Naive thymus-derived CD4-positive, alpha-beta T cell (primary cell): ENCODE data around the gene MEGF11. TPM values are rescaled to one million over a fixed set of nuclear protein-coding genes. Genes with fewer than 3 reads are reported as not detected.

ENCODE experiments used
- ATAC-seq: fragments of 150-1000 bp; cut with Tn5 transposase; 2 replicates; pipeline ENCODE4 v1.10.0; 2021; ENCODE audit warnings: mild to moderate bottlenecking, moderate library complexity
- CTCF ChIA-PET: fragments of 350-600 bp; sonication (Branson Sonifier 250); formaldehyde crosslinking; loops from one replicate; lab custom pipeline; 2021; ENCODE audit warnings: antibody characterized with exemption; lab: Charles Lee
- POLR2A ChIA-PET: fragments of 350-600 bp; sonication (Branson Sonifier 250); formaldehyde crosslinking; loops from one replicate; lab custom pipeline; 2021; ENCODE audit warnings: antibody characterized with exemption, inconsistent platforms; lab: Charles Lee
- DNase-seq, 9 donors: peaks; one replicate each; pipeline versions ENCODE4 v3.0.0 to v3.0.0-alpha.2; 2020 to 2022; ENCODE audit warnings: mixed read lengths in 1 of 9
- H3K27ac ChIP-seq: one replicate; pipeline ENCODE4 v1.7.0; 2013; ENCODE audit warnings: mild to moderate bottlenecking, low read depth, low read length, moderate library complexity
- H3K27me3 ChIP-seq, 2 donors: one replicate each; pipeline ENCODE4 v1.7.0; 2013; ENCODE audit warnings: low read length in 2 of 2, mild to moderate bottlenecking in 2 of 2, moderate library complexity in 2 of 2; ENCODE audit not compliant: control insufficient read depth in 2 of 2, insufficient read depth in 2 of 2
- H3K36me3 ChIP-seq, 3 experiments: 1 replicate in 2 of 3; 2 replicates in 1 of 3; pipeline ENCODE4 v1.7.0; 2013; ENCODE audit warnings: low read length in 3 of 3, mild to moderate bottlenecking in 3 of 3, moderate library complexity in 1 of 3; ENCODE audit not compliant: insufficient read depth in 3 of 3, control insufficient read depth in 2 of 3
- H3K4me1 ChIP-seq, 2 donors: one replicate each; pipeline ENCODE4 v1.7.0; 2013; ENCODE audit warnings: low read length in 2 of 2, mild to moderate bottlenecking in 2 of 2, moderate library complexity in 1 of 2; ENCODE audit not compliant: control insufficient read depth in 2 of 2, insufficient read depth in 2 of 2
- H3K4me3 ChIP-seq: 2 replicates; pipeline ENCODE4 v1.7.0; 2013; ENCODE audit warnings: mild to moderate bottlenecking, low read length
- H3K9me3 ChIP-seq, 3 experiments: 1 replicate in 2 of 3; 2 replicates in 1 of 3; pipeline ENCODE4 v1.7.0; 2013; ENCODE audit warnings: low read length in 3 of 3; ENCODE audit not compliant: control insufficient read depth in 2 of 3
- H3K27ac Mint-ChIP-seq, 9 donors: one replicate each; pipeline ENCODE4 v1.8.0; 2020 to 2022; ENCODE audit warnings: mixed read lengths in 9 of 9, mild to moderate bottlenecking in 8 of 9, moderate library complexity in 5 of 9, inconsistent platforms in 2 of 9
- H3K27me3 Mint-ChIP-seq, 5 donors: one replicate each; pipeline ENCODE4 v1.8.0; 2021 to 2022; ENCODE audit warnings: mixed read lengths in 5 of 5, mild to moderate bottlenecking in 1 of 5
- H3K36me3 Mint-ChIP-seq, 5 donors: one replicate each; pipeline ENCODE4 v1.8.0; 2020 to 2022; ENCODE audit warnings: mixed read lengths in 5 of 5, mild to moderate bottlenecking in 3 of 5, inconsistent platforms in 1 of 5
- H3K4me1 Mint-ChIP-seq, 7 donors: one replicate each; pipeline ENCODE4 v1.8.0; 2020 to 2022; ENCODE audit warnings: mixed read lengths in 7 of 7, mild to moderate bottlenecking in 3 of 7, inconsistent platforms in 1 of 7
- H3K4me3 Mint-ChIP-seq, 10 donors: one replicate each; pipeline ENCODE4 v1.8.0; 2020 to 2022; ENCODE audit warnings: mild to moderate bottlenecking in 10 of 10, mixed read lengths in 10 of 10, moderate library complexity in 6 of 10, inconsistent platforms in 2 of 10
- H3K9me3 Mint-ChIP-seq, 11 donors: one replicate each; pipeline ENCODE4 v1.8.0; 2020 to 2022; ENCODE audit warnings: mixed read lengths in 11 of 11, mild to moderate bottlenecking in 4 of 11, inconsistent platforms in 1 of 11, moderate library complexity in 1 of 11
- intact Hi-C, 2 donors: fragments of 100-400 bp; cut with micrococcal nuclease; formaldehyde crosslinking; loops; one replicate each; pipeline ENCODE4 v1.15.1; 2023
- polyA plus RNA-seq, 2 donors: library from polyadenylated mRNA; unstranded; fragments of 300-500 nt; fragmentation: Illumina TruSeq; gene quantifications; one replicate each; pipeline ENCODE4 v1.2.3, GENCODE V29; 2021
- total RNA-seq, 6 experiments: library from RNA in 5 of 6; stranded (reverse) in 5 of 6; gene quantifications; 1 replicate in 5 of 6; 2 replicates in 1 of 6; pipeline ENCODE4 v1.2.3 and lab custom pipeline; 2021 to 2026

Gene MEGF11
- total and polyA plus RNA-seq, 7 experiments from 2014 or later: 0.45 TPM; not detected in 6

GRCh38 chr15:65994832-65995231 is 258.7 kb downstream of the MEGF11 start:
- Mint-ChIP-seq H3K4me3 (no peak overlapping the region), H3K9me3 (peaks cover 0 to 2% (median 0%) of the 10 kb centered on the region in 11 donors), H3K27me3 (peaks cover 30 to 49% (median 38%) of the 10 kb centered on the region in 5 donors), H3K27ac (peak overlapping the region in 1 of 9 donors; percentile 74), H3K4me1 (no peaks in the 10 kb centered on the region), H3K36me3 (no peaks in the 10 kb centered on the region)
- DNase-seq (no peak), ATAC-seq (no peak)
- intact Hi-C loops: no loop called here
- Histone ChIP-seq H3K9me3 (no peaks in the 10 kb centered on the region), H3K4me1 (no peaks in the 10 kb centered on the region), H3K27ac (no peak overlapping the region), H3K27me3 (no peaks in the 10 kb centered on the region), H3K4me3 (no peak overlapping the region), H3K36me3 (no peaks in the 10 kb centered on the region)
- ChIA-PET CTCF (no interaction called here), POLR2A (no interaction called here)

GRCh38 chr15:65993762-65994161 is 259.8 kb downstream of the MEGF11 start:
- Mint-ChIP-seq H3K27ac (no peak overlapping the region), H3K4me3 (no peak overlapping the region), H3K4me1 (no peaks in the 10 kb centered on the region), H3K36me3 (no peaks in the 10 kb centered on the region), H3K9me3 (no peaks in the 10 kb centered on the region), H3K27me3 (peaks cover 30 to 47% (median 34%) of the 10 kb centered on the region in 5 donors)
- H3K4me3 ChIP-seq: no peak overlapping the region
- no peaks in the 10 kb centered on the region for H3K36me3 ChIP-seq
- no peak for ATAC-seq
- no peaks in the 10 kb centered on the region for H3K4me1 ChIP-seq
- DNase-seq: no peak
- CTCF ChIA-PET: no interaction called here
- intact Hi-C loops: no loop called here
- H3K9me3 ChIP-seq: no peaks in the 10 kb centered on the region
- H3K27ac ChIP-seq: no peak overlapping the region
- POLR2A ChIA-PET: no interaction called here
- no peaks in the 10 kb centered on the region for H3K27me3 ChIP-seq

- no peaks in the 10 kb centered on the region for H3K27me3 ChIP-seq
- no peaks in the 10 kb centered on the region for H3K9me3 ChIP-seq
- H3K4me1 Mint-ChIP-seq: no peaks in the 10 kb centered on the region
- ATAC-seq (no peak), DNase-seq (no peak)
- no peak overlapping the region for H3K27ac ChIP-seq
- intact Hi-C loops: no loop called here
- H3K27me3 Mint-ChIP-seq: peaks cover 33 to 51% (median 37%) of the 10 kb centered on the region in 5 donors
- H3K4me1 ChIP-seq: no peaks in the 10 kb centered on the region
- H3K36me3 ChIP-seq: no peaks in the 10 kb centered on the region
- no peak overlapping the region for H3K4me3 Mint-ChIP-seq
- CTCF ChIA-PET: no interaction called here
- H3K27ac Mint-ChIP-seq: no peak overlapping the region
- no peaks in the 10 kb centered on the region for H3K9me3 Mint-ChIP-seq
- POLR2A ChIA-PET: no interaction called here
- H3K4me3 ChIP-seq: no peak overlapping the region
- no peaks in the 10 kb centered on the region for H3K36me3 Mint-ChIP-seq
Measured at GRCh38 chr15:65993236-65993635, 260.3 kb downstream of the MEGF11 start.

GRCh38 chr15:65991721-65992483 is 261.6 kb downstream of the MEGF11 start:
- POLR2A ChIA-PET: no interaction called here
- CTCF ChIA-PET: no interaction called here
- Mint-ChIP-seq H3K4me3 (no peak overlapping the region), H3K27ac (no peak overlapping the region), H3K9me3 (no peaks in the 10 kb centered on the region), H3K4me1 (no peaks in the 10 kb centered on the region), H3K27me3 (peaks cover 28 to 49% (median 42%) of the 10 kb centered on the region in 5 donors), H3K36me3 (no peaks in the 10 kb centered on the region)
- Histone ChIP-seq H3K4me3 (no peak overlapping the region), H3K27me3 (no peaks in the 10 kb centered on the region), H3K9me3 (no peaks in the 10 kb centered on the region), H3K36me3 (no peaks in the 10 kb centered on the region), H3K4me1 (no peaks in the 10 kb centered on the region), H3K27ac (no peak overlapping the region)
- intact Hi-C loops: no loop called here
- DNase-seq: no peak
- ATAC-seq: no peak

GRCh38 chr15:65990298-65990981 is 263.1 kb downstream of the MEGF11 start:
- ChIA-PET POLR2A (no interaction called here), CTCF (no interaction called here)
- ATAC-seq: no peak
- no peak for DNase-seq
- Histone ChIP-seq H3K9me3 (no peaks in the 10 kb centered on the region), H3K27ac (no peak overlapping the region), H3K36me3 (no peaks in the 10 kb centered on the region), H3K27me3 (no peaks in the 10 kb centered on the region), H3K4me3 (no peak overlapping the region), H3K4me1 (no peaks in the 10 kb centered on the region)
- Mint-ChIP-seq H3K36me3 (no peaks in the 10 kb centered on the region), H3K4me1 (no peaks in the 10 kb centered on the region), H3K4me3 (peak overlapping the region in 1 of 10 donors; percentile 22), H3K9me3 (no peaks in the 10 kb centered on the region), H3K27ac (no peak overlapping the region), H3K27me3 (peaks cover 27 to 52% (median 42%) of the 10 kb centered on the region in 5 donors)
- intact Hi-C loops: no loop called here

- ChIA-PET POLR2A (no interaction called here), CTCF (no interaction called here)
- no peak overlapping the region for H3K27ac Mint-ChIP-seq
Measured at GRCh38 chr15:65987100-65987499, 266.4 kb downstream of the MEGF11 start.

More at GRCh38 chr15:65987100-65987499, 266.4 kb downstream of the MEGF11 start:
- intact Hi-C loops: no loop called here
- peaks cover 33 to 60% (median 38%) of the 10 kb centered on the region in 5 donors for H3K27me3 Mint-ChIP-seq
- no peak overlapping the region for H3K27ac ChIP-seq
- no peaks in the 10 kb centered on the region for H3K36me3 Mint-ChIP-seq
- no peaks in the 10 kb centered on the region for H3K36me3 ChIP-seq
- H3K9me3 ChIP-seq: no peaks in the 10 kb centered on the region
- no peak overlapping the region for H3K4me3 Mint-ChIP-seq
- H3K4me1 Mint-ChIP-seq: peaks cover 0 to 10% (median 7%) of the 10 kb centered on the region in 7 donors
- ATAC-seq: no peak
- H3K4me1 ChIP-seq: peaks cover 0 to 3% of the 10 kb centered on the region in 2 donors
- no peak overlapping the region for H3K4me3 ChIP-seq
- no peaks in the 10 kb centered on the region for H3K9me3 Mint-ChIP-seq
- H3K27me3 ChIP-seq: no peaks in the 10 kb centered on the region
- no peak for DNase-seq
